Measurements from ENCODE around the gene GLDN. TPM values are rescaled to one million over a fixed set of nuclear protein-coding genes. Genes with fewer than 3 reads are reported as not detected.

Gene GLDN
- total RNA-seq, 1 donor from 2014 or later: 0.12 TPM

DNA sequence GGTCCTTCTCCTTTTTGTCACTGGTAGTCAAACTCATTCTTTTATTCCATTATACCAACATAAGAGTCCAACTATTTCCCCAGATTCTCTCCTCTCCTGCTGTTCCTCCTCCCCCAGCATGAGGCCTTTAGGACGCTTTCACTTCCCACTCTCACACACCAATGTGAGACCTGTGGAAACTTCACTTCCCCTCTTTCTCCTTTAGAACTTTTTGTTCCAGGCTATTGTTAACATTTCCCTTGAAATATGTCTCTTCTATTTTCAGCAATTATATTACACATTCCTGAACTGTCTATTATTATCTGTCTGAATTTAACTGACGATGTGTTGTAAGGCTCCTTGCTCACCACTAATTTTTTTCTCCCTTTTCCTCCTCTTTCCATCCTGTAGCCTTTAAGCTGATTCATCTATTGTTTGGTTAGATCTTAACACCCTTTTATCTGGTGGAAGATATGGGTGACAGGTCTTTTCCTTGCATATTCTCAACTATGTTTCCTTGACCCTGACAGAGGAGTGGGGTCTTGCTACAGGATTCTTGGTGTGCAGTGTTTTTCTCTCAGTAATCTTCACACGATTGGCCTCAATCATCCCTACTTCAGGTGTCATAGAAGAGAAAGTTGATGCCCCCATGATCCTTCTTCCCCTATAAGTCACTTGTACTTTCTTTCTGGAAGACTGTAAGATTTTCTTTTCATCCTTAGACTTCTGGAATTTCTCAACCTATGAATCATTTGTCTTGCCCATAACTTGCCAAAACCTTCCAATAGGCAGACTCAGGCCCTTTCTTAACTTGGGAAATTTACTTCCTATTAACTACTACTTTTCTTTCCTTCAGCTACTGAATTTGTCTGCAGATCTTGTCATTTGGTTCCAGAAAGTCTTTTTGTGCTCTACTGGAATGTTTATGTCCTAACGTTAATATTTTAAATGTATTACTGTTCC is 9.0 kb upstream of the GLDN start:
- TF ChIP-seq, protein P1, sequence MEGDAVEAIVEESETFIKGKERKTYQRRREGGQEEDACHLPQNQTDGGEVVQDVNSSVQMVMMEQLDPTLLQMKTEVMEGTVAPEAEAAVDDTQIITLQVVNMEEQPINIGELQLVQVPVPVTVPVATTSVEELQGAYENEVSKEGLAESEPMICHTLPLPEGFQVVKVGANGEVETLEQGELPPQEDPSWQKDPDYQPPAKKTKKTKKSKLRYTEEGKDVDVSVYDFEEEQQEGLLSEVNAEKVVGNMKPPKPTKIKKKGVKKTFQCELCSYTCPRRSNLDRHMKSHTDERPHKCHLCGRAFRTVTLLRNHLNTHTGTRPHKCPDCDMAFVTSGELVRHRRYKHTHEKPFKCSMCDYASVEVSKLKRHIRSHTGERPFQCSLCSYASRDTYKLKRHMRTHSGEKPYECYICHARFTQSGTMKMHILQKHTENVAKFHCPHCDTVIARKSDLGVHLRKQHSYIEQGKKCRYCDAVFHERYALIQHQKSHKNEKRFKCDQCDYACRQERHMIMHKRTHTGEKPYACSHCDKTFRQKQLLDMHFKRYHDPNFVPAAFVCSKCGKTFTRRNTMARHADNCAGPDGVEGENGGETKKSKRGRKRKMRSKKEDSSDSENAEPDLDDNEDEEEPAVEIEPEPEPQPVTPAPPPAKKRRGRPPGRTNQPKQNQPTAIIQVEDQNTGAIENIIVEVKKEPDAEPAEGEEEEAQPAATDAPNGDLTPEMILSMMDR (IDR thresholded peaks at IDR 0.05; ENCODE audit: unreplicated experiment): no peak
- no peaks in the 10 kb centered on the region for H3K36me3 Mint-ChIP-seq (ENCODE audit: insufficient read depth)
- H3K4me1 Mint-ChIP-seq (ENCODE audit: low read depth): no peaks in the 10 kb centered on the region
- peaks cover 14% of the 10 kb centered on the region for H3K27me3 Mint-ChIP-seq
- no peak overlapping the region for H3K4me3 Mint-ChIP-seq (ENCODE audit: low read depth)
- H3K9me3 Mint-ChIP-seq (ENCODE audit: low read depth): no peaks in the 10 kb centered on the region
- no peak overlapping the region for H3K27ac Mint-ChIP-seq
- no peak for DNase-seq (ENCODE audit: low spot score, unreplicated experiment)

DNA sequence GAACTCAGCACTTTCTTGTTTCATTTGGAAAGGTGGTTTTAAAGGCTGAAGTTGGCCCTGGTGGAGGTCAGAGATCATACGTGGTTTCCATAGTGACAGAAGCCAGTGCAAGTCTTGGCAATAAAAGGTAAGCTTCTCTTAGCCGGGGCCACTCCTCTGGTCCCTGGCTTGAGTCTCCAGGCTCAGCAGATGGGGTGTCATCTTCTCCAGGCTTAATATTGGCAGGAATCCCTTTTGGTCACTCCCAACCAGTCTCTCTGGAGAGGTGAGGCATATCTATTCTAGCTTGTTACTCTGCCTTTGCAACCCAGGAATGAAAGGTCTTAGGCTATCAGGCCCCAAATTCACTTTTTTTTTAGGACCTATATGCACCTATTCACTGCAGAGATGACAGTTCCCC is 7.9 kb upstream of the GLDN start:
- no peak for DNase-seq (ENCODE audit: low spot score, unreplicated experiment)
- no peak overlapping the region for H3K27ac Mint-ChIP-seq
- H3K4me3 Mint-ChIP-seq (ENCODE audit: low read depth): no peak overlapping the region
- H3K36me3 Mint-ChIP-seq (ENCODE audit: insufficient read depth): no peaks in the 10 kb centered on the region
- TF ChIP-seq, protein P1 (IDR thresholded peaks at IDR 0.05; ENCODE audit: unreplicated experiment): no peak
- peaks cover 23% of the 10 kb centered on the region for H3K27me3 Mint-ChIP-seq
- no peaks in the 10 kb centered on the region for H3K9me3 Mint-ChIP-seq (ENCODE audit: low read depth)
- no peaks in the 10 kb centered on the region for H3K4me1 Mint-ChIP-seq (ENCODE audit: low read depth)

DNA sequence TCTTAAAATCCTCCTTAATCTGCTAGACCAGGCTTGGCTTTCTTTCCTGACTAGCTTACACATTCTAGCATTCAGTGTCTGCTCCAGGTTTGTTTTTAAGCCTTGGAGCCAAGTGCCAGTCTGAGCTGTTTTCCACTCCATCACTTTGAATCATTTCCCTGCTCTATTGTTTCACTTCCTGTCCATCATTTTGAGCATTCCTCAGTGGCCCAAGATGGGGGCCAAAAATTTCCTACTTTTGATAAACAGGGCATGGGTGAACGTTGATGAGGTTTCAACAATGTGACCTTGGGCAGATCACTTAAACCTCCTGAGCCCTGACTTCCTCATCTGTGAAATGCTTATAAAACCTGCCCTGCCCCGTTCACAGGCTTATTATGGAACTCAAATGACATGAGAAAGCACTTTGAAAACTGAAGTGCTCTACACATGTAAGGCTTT is 7.4 kb upstream of the GLDN start:
- no peaks in the 10 kb centered on the region for H3K36me3 Mint-ChIP-seq (ENCODE audit: insufficient read depth)
- H3K27ac Mint-ChIP-seq: no peak overlapping the region
- H3K27me3 Mint-ChIP-seq: peaks cover 24% of the 10 kb centered on the region
- DNase-seq (ENCODE audit: low spot score, unreplicated experiment): no peak
- H3K4me3 Mint-ChIP-seq (ENCODE audit: low read depth): no peak overlapping the region
- TF ChIP-seq, protein P1 (IDR thresholded peaks at IDR 0.05; ENCODE audit: unreplicated experiment): no peak
- H3K4me1 Mint-ChIP-seq (ENCODE audit: low read depth): no peaks in the 10 kb centered on the region
- no peaks in the 10 kb centered on the region for H3K9me3 Mint-ChIP-seq (ENCODE audit: low read depth)

DNA sequence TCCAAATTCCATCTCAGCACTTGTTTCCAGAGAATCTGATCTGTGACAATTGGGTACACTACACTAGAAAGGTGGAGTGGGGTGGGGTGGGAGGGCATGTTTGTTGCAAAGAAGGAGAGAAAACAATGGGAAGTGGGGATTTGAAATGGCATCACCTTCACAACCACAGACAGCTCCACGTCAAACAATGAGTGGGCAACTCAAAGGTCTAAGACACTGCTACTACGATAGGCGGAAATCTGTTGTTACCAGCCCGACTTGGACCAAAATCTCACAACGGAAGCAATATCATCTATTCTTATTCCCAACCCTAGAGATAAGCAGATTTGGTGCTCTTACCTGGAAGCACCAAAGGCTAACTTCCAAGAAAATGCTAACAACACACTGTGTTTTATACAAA is 6.4 kb upstream of the GLDN start:
- Mint-ChIP-seq H3K27ac (no peak overlapping the region), H3K4me1 (ENCODE audit: low read depth) (no peaks in the 10 kb centered on the region), H3K27me3 (peaks cover 35% of the 10 kb centered on the region), H3K9me3 (ENCODE audit: low read depth) (no peaks in the 10 kb centered on the region), H3K36me3 (ENCODE audit: insufficient read depth) (no peaks in the 10 kb centered on the region), H3K4me3 (ENCODE audit: low read depth) (no peak overlapping the region)
- TF ChIP-seq, protein P1 (IDR thresholded peaks at IDR 0.05; ENCODE audit: unreplicated experiment): no peak
- DNase-seq (ENCODE audit: low spot score, unreplicated experiment): no peak

DNA sequence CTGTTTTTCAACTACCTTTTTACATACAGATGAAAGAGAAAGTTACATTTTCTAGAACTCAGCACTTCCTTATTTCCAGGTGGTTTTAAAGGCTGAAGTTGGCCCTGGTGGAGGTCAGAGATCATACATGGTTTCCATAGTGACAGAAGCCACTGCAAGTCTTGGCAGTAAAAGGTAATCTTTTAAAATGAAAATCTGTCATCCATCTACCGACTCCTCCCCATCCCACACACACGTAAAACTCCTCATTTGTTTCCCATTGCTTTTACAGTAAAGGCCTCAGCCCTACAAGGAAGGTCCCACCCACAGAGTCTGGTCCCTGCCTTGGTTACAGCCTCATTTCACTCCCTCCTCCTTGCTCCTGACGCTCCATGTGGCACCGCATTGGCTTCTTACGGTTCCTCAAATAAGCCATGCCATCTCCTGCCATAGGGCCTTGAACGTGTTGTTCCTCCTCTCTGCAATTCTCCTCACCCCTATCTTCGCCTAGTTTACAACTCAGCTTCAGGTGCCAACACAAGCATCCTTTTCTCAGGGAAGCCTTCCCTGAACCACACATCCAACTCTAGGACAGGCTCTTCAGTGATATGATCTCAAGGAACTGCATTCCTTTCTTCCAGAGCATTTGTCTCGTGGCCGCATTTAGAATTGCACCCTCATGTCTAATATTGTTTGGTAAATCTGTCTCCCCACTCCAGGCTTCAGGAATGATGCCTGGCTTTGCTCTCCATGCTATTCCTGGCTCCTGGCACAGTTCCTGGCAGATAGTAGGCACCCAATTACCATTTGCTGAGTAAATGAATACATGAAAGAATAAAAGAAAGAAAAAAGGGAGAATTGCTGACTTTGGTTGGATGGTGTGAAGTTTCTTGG is 5.7 kb upstream of the GLDN start:
- Mint-ChIP-seq H3K27me3 (peaks cover 42% of the 10 kb centered on the region), H3K4me3 (ENCODE audit: low read depth) (no peak overlapping the region), H3K27ac (no peak overlapping the region), H3K36me3 (ENCODE audit: insufficient read depth) (no peaks in the 10 kb centered on the region), H3K9me3 (ENCODE audit: low read depth) (no peaks in the 10 kb centered on the region), H3K4me1 (ENCODE audit: low read depth) (no peaks in the 10 kb centered on the region)
- DNase-seq (ENCODE audit: low spot score, unreplicated experiment): no peak
- TF ChIP-seq, protein P1 (IDR thresholded peaks at IDR 0.05; ENCODE audit: unreplicated experiment): no peak
